OCI-LY1 (cell line): Measurements from ENCODE around the gene ST3GAL3.

Experiments
- EZH2 ChIP-seq: fragments of 200-600 bp; sonication (generic), shearing (Covaris generic); IDR thresholded peaks from 2 replicates; pipeline ENCODE4 v1.8.0; 2017; ENCODE audit warnings: borderline replicate concordance, mixed run types, mild to moderate bottlenecking, antibody characterized with exemption, low read length, moderate library complexity, mixed read lengths
- TF ChIP-seq, protein P1 (sequence below): fragments of 200-600 bp; sonication (generic), shearing (Covaris generic); IDR thresholded peaks from 2 replicates; pipeline ENCODE4 v1.5.1; 2017; ENCODE audit warnings: mild to moderate bottlenecking, antibody characterized with exemption, low read length, moderate library complexity, mixed read lengths

DNA sequence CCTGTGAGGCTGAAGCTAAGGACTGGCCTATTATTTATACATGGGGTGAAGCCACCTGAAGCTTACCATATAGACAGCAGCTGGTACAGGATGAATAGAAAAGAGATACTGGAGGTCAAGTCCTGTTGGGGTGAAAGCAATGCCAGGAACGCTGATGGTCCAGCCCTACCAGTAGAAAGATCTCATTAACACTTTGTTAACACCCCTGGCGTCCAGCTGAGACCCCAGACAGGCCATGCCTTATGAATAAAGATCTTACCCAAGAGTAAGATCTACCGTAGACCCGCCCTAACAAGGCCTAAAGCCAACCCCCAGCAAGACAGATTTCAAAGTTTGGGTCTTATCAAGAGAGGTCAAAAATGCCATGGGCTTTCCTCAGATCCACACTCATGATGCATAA lies 34.7 kb downstream of the ST3GAL3 start:
- TF ChIP-seq, protein P1, sequence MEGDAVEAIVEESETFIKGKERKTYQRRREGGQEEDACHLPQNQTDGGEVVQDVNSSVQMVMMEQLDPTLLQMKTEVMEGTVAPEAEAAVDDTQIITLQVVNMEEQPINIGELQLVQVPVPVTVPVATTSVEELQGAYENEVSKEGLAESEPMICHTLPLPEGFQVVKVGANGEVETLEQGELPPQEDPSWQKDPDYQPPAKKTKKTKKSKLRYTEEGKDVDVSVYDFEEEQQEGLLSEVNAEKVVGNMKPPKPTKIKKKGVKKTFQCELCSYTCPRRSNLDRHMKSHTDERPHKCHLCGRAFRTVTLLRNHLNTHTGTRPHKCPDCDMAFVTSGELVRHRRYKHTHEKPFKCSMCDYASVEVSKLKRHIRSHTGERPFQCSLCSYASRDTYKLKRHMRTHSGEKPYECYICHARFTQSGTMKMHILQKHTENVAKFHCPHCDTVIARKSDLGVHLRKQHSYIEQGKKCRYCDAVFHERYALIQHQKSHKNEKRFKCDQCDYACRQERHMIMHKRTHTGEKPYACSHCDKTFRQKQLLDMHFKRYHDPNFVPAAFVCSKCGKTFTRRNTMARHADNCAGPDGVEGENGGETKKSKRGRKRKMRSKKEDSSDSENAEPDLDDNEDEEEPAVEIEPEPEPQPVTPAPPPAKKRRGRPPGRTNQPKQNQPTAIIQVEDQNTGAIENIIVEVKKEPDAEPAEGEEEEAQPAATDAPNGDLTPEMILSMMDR: no peak
- TF ChIP-seq EZH2: no peak
